Activated gamma-delta T cell (primary cell): Measurements from ENCODE around the gene FARP1.
"Not testable (repeated sequence)": the region's sequence is repeated elsewhere in the genome, so short reads cannot be mapped to it uniquely, and the experiment has no call there.

Experiments
- DNase-seq: peaks from one replicate; lab custom pipeline; 2025; lab: John Stamatoyannopoulos, UW

Gene FARP1

DNA sequence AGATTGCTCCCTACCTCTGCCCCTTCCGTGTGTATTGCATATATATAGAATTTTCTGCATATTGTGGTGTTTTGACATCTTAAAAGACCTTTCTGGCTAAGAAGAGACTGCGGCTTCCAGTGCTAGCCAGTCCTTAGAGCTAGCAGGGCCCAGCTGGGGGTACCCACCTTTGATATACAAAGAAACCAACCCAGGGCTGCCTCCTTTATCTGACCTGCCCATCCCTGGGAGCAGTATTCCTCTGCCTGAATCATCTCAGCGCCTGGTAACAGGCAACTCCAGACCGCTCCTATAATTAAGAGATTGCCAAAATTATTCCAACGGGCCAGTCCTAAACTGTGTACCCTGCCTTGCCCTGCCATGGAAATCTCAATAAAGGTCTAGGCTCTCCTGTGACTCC is 220.4 kb downstream of the FARP1 start:
- DNase-seq = no peak

DNA sequence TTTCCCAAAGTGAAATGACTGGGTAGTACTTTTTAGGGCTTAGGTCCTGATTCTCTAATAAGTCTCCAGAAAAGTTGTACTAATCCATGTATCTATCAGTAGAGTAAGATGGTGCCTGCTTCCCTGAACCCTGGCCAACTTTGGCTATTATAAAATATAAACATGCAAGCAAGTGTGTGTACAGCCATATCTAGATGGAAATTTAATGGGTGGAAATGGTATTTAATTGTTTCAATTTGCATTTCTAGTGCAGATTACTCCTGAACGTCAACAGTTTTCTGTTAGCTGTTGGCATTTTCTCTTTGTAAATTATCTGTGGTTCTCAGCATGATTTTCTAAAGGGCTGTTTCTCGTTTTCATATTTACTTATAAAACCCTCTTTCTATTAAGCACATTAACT is 221.3 kb downstream of the FARP1 start:
- no peak for DNase-seq

GRCh38 chr13:98364647-98365046 is 221.8 kb downstream of the FARP1 start:
- no peak for DNase-seq

DNA sequence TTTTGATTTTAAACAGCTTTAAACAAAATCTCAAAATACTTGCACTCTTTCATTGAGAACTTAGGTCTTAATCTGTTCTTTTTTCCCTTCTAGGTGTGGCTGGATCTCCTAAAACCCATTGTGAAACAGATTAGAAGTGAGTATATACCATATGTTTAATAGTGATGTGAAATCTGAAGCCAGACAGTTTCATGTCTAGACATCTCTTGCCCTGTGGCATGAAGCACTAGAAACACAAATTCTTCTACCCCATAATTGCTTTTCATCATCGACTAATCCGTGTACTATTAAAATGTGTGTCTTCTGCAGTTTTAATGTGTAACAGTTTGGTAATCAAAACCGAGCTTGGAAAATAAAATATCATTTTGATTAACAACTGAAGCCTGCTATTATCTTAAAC is 222.4 kb downstream of the FARP1 start:
- no peak for DNase-seq

GRCh38 chr13:98366010-98366409 is 223.1 kb downstream of the FARP1 start:
- no peak for DNase-seq

- DNase-seq = no peak
Measured at GRCh38 chr13:98366443-98366842, 223.5 kb downstream of the FARP1 start.

DNA sequence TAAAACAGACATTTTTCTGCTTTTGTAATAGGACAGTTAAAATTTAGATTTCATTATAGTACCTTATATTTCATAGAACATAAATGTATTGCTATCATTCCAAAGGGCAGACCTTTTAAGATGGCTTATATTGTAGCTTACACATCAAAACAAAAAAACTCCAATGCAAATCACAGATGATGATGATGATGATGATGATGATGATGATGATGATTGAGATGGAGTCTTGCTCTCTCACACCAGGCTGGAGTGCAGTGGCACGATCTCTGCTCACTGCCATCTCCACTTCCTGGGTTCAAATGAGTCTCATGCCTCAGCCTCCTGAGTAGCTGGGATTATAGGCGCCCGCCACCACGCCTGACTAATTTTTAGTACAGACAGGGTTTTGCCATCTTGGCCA is 224.1 kb downstream of the FARP1 start:
- DNase-seq = no peak

DNA sequence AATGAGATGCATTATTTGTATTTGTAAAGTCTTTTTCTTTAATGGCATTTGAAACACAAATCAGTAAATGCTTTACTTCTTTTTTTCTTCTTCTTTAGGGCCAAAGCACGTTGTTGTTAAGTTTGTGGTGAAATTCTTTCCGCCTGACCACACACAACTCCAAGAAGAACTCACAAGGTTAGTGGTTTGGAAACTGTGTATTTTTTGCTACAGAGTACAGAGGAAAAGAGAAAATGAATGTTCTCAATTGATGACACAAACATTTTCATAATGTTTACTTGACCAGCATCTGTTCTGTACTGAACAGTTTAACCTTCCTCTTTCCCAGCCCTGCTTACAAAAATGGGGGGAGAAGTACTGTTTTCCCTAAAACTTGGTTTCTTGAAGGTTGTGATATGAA is 225.1 kb downstream of the FARP1 start:
- DNase-seq = no peak

GRCh38 chr13:98369520-98369919 is 226.6 kb downstream of the FARP1 start:
- DNase-seq = not testable (repeated sequence)

DNA sequence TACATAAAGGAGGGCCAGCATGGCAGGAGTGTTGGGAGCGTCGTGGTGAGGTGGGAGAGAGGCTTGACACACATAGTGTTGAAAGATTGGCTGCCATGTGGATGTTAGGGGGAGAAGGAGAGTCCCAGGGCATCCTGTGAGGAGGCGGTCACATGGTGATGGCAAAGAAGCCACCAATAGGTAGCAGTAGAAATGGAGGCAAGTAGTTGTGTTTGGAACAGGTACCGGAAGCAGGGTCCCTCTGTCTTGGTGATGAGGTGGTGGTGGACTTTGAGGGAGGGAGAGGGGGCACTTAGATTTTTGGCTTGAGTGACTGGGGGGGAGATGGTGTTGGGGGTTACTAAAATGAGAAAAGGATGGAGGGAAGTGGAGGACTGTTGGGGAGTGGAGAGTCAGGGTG is 227.4 kb downstream of the FARP1 start:
- no peak for DNase-seq

DNA sequence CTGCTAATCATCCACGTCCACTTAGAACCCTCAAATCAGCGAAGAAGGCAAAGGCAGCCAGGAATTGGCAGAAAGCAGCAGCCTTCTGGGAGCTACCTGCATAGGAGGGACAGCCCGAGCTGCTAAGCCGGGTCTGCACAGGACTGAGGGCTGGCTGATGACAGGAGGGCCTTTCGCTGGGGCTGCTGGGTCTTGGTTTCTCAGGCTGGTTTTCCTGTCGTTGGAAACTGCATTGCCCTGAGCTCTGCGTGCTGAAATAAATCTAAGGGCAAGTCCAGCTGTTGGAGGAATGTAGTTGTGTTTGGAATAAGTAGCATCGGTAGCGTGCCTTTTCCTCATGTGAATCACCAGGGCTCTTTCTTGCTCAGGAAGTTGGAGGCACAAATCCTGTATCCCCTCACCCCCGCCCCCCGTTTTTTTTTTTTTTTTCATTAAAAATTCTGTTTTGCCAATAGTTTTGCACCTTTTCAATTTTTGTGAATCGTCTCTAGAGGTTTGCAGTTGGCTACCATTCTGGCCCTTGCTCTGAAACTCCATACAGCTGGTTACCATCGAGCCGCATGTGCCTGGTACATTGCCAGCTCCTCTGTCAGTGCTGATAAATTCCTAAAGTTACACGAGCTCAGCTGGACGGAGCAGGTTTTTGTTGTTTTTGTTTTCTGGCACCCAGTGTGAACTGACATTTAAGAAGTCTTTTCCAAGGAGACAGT is 228.1 kb downstream of the FARP1 start:
- no peak for DNase-seq

DNA sequence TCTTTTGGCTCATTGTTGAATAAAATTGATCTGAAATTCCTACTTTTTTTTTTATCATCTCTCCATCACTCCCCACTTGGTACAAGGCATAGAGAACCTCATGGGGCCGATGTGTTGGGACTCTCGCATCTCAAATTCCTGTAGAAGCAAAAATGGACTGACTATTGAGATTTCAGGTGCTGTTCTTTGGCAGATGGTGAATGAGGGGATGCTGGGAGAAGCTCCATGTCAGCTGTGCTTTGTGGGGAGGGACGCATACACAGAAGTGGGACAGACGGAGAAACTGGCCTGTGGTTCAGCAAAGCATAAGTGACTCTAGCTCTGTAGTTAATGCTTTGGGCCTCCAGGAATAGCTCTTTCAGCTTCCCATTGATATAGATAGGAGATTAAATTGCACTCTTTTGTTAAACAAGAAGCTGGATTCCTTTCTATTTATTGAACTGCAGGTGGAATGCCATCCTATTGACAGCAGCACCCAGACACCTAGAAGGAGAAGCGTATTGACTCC is 228.7 kb downstream of the FARP1 start:
- DNase-seq = no peak

DNA sequence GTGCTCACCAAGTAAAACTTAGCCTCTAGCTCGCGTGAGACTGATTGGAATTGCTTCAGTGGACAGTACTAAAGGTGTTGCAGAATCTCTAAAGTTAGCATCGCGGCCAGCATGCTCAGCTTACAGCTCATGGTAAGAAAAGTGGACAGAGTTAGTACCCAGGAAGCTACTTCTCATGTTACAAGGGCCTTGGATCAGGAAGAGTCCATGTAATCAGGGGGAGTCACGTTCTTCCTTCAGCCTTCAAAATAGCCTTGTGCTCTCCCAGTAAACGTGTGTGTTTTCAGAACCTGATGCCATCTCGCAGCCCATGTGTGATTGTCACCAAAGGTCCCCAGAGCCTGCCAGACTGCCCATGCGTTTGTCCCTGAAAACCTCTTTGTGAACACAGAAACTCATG is 230.0 kb downstream of the FARP1 start:
- no peak for DNase-seq

- DNase-seq = no peak
Measured at GRCh38 chr13:98374750-98375149, 231.9 kb downstream of the FARP1 start.

DNA sequence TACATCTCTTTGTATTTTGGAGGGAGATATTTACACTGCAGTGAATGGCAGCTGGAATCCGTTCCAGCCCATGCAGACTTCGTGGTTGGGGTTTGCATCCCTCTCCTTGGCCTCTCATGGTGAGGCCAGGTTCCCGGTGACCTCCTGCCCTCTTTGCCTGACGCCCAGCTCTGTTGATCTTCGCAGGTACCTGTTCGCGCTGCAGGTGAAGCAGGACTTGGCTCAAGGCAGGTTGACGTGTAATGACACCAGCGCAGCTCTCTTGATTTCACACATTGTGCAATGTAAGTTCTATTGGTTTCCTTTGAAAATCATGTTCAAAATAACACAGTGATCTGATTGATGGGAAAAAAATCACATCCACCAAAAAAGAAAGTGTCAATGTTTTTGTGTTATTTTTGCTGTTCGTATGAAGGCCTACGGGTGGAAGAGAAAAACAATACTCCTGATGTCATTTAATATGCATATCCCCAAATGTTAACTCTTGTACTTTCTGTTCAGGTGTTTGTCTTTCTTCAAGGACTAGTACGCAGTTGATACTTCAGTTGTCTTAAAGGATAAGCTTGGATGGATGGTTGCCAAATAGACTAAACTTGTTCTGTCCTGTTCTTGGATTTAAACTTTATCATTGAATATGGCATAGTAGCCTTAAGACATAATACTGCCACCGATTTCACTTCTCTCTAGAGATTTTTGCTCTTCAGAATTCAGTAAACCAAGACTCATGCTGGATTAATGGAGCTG is 234.9 kb downstream of the FARP1 start:
- no peak for DNase-seq

DNA sequence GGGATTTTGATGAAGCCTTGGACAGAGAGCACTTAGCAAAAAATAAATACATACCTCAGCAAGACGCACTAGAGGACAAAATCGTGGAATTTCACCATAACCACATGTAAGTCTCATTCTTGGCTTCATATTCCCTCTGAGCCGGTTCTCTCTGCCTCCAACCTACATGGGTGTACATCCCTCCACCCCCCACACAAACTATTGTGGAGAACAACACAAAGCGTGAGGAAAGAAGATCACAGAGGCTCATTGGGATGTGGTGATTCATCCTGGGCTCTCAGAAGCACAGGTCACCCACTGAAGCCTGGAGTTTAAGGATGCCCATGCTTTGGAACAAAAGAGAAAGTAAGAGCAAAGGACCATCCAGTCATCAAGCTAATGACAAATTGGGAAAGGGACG is 241.8 kb downstream of the FARP1 start:
- DNase-seq = no peak

GRCh38 chr13:98385606-98386005 is 242.7 kb downstream of the FARP1 start:
- DNase-seq = no peak

GRCh38 chr13:98386637-98387036 is 243.7 kb downstream of the FARP1 start:
- no peak for DNase-seq

GRCh38 chr13:98389319-98389718 is 246.4 kb downstream of the FARP1 start:
- no peak for DNase-seq

DNA sequence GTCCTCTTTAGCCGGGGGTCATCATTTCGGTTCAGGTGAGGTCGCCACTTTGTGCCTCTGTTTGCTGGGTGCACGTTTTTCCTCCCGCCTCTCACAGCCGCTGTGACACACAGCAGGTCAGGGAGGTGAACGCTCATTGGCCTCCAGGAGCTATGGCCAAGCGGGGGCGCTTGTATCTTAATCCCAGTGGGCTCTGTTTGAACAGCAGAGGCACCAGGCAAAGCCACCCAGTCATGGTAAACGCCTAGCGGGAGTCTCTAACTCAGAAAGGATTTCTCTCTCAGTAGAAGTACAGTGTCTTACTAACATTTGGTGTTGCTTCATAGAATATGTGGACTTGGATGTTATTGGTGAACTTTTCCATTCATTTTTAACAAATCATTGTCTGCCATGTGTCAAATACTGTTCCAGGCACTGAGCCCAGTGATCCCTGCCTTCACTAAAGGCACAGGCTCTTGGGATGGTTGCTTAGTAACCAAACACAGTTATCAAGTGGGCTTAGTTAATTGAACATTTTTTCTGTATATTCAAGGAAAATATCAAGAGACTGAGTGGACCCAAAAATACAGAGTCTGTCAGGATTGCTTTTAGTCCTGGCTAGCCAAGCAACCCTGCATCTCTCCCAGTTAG is 247.3 kb downstream of the FARP1 start:
- no peak for DNase-seq

DNA sequence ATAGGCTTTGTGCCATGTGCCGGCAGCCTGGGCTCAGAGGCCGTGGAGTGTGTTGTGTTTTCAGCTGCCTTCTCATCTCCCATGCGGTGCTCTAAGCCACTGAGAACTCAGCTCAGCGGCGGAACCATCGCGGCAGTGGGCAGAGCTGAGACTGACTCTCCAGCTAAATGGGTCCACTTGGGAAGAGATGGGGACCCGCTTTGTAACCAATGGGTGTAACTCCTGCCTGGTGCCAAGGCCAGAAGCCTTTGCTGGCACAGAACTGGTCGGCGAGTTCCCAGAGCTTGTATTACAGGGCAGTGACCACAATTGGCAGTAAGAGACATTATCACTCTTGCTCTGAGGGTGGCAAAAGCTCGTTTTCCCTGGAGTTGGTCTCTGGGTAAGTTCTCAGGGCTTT is 251.0 kb downstream of the FARP1 start:
- DNase-seq = no peak

DNA sequence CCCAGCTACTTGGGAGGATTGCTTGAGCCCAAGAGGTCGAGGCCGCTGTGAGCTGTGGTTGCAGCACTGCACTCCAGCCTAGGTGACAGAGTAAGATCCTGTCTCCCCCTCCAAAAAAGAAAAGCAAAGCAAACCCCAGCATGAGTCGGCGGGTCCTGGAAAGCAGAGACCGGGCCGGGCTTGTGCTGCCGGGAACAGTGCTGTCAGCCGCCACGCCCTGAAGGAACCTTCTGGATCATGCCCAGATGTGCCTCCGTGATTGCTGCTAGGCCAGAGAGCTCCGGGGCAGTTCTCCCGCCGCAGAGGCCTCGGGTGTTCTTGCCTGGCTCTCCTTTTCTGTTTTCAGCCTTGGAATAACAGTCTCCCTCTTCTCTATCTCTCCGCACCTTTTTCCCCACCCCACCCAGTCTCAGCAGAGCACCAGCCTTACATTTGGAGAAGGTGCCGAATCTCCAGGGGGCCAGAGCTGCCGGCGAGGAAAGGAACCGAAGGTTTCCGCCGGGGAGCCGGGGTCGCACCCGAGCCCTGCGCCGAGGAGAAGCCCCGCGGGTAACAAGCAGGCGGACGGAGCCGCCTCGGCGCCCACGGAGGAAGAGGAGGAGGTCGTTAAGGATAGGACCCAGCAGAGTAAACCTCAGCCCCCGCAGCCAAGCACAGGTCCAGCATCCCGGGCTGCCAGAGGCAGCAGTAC is 252.1 kb downstream of the FARP1 start:
- DNase-seq = peak; percentile 9
